Mucosa of stomach (tissue), 1 donor: ENCODE measurements around the gene L1CAM.

Experiments
- H3K27me3 ChIP-seq: one replicate; pipeline ENCODE4 v1.7.0; 2013; ENCODE audit warnings: mild to moderate bottlenecking, low read length; ENCODE audit not compliant: control insufficient read depth, insufficient read depth
- H3K36me3 ChIP-seq: one replicate; pipeline ENCODE4 v1.7.0; 2013; ENCODE audit warnings: low read length; ENCODE audit not compliant: control insufficient read depth, insufficient read depth
- H3K4me1 ChIP-seq: one replicate; pipeline ENCODE4 v1.7.0; 2013; ENCODE audit warnings: mild to moderate bottlenecking, low read length; ENCODE audit not compliant: control insufficient read depth, insufficient read depth
- H3K4me3 ChIP-seq: one replicate; pipeline ENCODE4 v1.7.0; 2013; ENCODE audit warnings: low read length
- H3K9ac ChIP-seq: one replicate; pipeline ENCODE4 v1.7.0; 2013; ENCODE audit warnings: mild to moderate bottlenecking, low read length, moderate library complexity
- H3K9me3 ChIP-seq: one replicate; pipeline ENCODE4 v1.7.0; 2013; ENCODE audit warnings: mild to moderate bottlenecking, low read length, moderate library complexity; ENCODE audit not compliant: control insufficient read depth
- donor health status: Pancreatic carcinoma.

Gene L1CAM

DNA sequence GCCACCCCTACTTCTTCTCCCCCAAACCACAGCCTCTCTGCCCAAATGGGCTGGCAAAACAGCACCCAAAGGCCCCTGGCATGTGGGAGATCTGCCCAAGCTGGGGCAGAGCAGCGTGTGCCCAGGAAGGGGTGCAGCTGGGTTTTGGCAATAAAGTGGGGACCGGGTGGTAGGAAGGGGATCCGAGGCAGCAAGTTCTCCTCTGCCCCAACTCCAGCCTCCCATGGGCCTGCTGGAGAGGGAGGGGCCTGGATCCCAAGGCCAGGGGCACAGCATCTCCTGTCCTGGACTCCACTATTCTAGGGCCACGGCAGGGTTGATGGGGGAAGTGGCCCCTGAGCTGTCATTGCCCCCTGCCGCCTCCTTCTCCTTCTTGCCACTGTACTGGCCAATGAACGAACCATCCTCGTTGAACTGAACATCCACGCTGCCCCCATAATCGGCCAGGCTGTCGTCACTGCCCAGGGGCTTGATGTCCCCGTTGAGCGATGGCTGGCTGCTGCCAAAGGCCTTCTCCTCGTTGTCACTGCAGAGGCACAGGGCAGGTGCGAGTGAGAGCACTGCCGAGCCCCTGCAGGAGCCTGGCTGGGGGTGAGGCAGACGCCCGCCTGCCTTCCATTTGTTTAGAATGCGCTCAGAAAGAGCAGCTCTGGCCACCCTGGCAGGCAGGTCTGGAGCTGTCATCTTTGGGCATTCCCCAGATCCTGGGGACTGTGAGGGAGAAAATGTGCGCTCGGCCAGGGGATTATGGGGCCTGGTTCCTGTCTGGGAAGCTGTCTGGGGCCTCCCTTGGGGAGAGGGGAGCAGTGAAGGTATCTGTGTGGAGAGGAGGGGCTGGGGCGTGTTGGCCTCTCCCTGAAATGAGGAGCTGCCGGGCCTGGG is 23.4 kb downstream of the L1CAM start:
- no peak overlapping the region for H3K4me3 ChIP-seq
- no peaks in the 10 kb centered on the region for H3K27me3 ChIP-seq
- H3K4me1 ChIP-seq, result no peaks in the 10 kb centered on the region
- H3K9ac ChIP-seq, result no peak overlapping the region
- H3K36me3 ChIP-seq, result no peaks in the 10 kb centered on the region
- no peaks in the 10 kb centered on the region for H3K9me3 ChIP-seq

DNA sequence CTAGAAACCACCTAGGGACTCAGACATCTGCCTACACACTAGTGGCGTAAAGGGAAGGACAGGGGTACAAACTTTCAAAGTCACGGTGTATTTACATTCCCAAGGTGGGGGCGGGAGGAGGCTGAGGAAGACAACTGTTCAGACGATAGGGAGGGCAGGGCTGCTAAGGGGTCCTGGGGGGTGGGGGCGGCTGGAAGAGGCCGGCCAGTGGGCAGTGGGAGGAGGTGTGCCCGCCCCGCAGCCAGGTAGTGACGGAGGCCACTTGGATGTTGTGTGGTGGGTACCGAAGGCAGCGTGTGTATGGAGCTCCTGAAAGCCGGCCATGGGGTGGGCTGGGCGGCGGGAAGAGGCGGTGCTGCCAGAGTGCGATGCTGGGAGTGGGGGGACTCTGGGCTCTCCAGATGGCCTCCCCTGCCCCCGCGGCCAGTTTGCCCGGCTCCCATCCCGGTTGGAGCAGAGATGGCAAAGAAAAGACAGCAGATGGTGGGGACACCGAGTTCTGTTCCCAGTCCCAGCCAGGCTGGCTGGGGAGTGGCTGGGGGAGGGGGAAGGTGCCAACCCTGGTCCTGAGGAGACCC is 24.2 kb downstream of the L1CAM start:
- no peak overlapping the region for H3K9ac ChIP-seq
- H3K9me3 ChIP-seq, result no peaks in the 10 kb centered on the region
- no peaks in the 10 kb centered on the region for H3K36me3 ChIP-seq
- no peaks in the 10 kb centered on the region for H3K27me3 ChIP-seq
- no peak overlapping the region for H3K4me3 ChIP-seq
- no peaks in the 10 kb centered on the region for H3K4me1 ChIP-seq

DNA sequence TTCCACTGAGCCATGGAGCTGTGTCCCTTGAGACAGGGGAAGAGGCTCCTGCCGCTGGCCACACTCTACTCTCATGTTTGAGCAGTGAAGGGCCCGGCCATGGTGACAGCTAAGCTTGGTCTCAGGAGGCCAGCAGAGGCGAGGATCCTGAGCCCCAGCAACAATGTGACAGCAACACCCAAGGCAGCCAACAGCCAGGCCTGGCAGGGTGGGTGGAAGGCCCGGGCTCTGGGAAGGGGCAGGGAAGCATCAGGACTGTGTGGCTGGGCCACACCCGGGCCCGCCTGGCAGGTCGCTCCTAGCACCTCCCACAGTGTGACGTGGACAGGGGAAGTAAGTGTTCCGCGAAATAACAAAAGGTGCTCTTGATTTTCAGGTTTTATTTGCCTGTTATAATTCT is 24.8 kb downstream of the L1CAM start:
- H3K4me1 ChIP-seq, result no peaks in the 10 kb centered on the region
- no peak overlapping the region for H3K9ac ChIP-seq
- H3K9me3 ChIP-seq, result no peaks in the 10 kb centered on the region
- H3K4me3 ChIP-seq, result no peak overlapping the region
- H3K27me3 ChIP-seq, result no peaks in the 10 kb centered on the region
- H3K36me3 ChIP-seq, result no peaks in the 10 kb centered on the region

DNA sequence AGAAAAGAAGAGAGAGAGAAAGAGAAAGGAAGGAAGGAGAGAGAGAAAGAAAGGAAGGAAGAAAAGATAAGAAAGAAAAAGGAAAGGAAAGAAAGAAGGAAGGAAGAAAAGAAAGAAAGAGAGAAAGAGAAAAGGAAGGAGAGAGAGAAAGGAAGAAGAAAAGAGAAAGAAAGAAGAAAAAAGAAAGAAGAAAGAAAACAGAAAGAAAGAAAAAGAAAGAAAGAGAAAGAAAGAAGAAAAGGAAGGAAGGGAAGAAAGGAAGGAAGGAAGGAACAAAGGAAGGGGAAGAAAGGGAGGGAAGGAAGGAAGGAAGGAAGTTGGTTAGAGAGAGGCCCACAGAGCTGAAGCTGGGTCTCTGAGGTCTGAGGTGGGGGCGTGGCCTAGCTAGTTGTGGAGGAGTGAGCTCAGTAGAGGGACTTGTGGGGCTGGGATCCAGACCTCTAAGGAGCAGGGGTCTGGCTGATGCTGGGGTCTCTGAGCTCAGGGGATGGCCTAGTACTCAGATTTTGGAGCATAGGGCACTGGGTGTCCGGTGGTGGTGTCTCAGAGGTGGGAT is 28.5 kb downstream of the L1CAM start:
- Histone ChIP-seq H3K27me3 (peaks cover 3% of the 10 kb centered on the region), H3K9me3 (no peaks in the 10 kb centered on the region), H3K9ac (no peak overlapping the region), H3K4me3 (no peak overlapping the region), H3K36me3 (no peaks in the 10 kb centered on the region), H3K4me1 (no peaks in the 10 kb centered on the region)

DNA sequence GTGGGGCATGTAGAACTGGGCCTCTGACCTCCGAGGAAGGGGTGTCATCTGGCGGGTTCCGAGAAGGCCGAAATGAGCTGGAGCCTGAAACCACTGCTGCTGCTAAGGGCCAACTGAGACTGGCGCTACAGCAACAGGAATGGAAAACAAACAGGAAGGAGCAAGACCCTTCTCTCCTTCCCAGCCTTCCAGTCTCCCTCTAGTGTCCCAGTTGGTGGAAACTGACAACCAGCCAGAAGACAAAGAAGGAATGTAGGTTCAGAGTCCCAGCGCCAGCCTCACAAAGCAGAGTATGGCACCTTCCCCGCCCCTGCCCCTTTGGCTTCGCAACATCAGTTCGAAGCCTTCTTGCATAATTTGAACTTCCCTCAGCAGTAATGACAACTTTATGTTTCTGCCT is 31.3 kb downstream of the L1CAM start:
- Histone ChIP-seq H3K36me3 (no peaks in the 10 kb centered on the region), H3K4me3 (no peak overlapping the region), H3K4me1 (no peaks in the 10 kb centered on the region), H3K27me3 (peaks cover 3% of the 10 kb centered on the region), H3K9ac (no peak overlapping the region), H3K9me3 (no peaks in the 10 kb centered on the region)

DNA sequence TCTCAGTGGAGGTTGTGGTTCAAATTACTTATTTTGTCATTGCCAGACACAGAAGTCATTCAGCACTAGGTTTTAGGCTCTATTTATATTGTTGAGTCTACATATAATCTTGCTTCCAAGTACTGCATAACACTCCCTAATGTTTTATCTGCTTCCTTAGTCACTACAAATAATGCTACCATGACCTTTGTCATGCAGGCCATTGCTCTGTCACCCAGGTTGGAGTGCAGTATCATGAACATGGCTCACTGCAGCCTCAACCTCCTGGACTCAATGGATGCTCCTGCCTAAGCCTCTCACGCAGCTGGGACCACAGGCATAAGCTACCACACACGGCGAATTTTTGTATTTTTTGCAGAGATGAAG is 32.1 kb downstream of the L1CAM start:
- Histone ChIP-seq H3K4me3 (no peak overlapping the region), H3K9ac (no peak overlapping the region), H3K27me3 (peaks cover 3% of the 10 kb centered on the region)

DNA sequence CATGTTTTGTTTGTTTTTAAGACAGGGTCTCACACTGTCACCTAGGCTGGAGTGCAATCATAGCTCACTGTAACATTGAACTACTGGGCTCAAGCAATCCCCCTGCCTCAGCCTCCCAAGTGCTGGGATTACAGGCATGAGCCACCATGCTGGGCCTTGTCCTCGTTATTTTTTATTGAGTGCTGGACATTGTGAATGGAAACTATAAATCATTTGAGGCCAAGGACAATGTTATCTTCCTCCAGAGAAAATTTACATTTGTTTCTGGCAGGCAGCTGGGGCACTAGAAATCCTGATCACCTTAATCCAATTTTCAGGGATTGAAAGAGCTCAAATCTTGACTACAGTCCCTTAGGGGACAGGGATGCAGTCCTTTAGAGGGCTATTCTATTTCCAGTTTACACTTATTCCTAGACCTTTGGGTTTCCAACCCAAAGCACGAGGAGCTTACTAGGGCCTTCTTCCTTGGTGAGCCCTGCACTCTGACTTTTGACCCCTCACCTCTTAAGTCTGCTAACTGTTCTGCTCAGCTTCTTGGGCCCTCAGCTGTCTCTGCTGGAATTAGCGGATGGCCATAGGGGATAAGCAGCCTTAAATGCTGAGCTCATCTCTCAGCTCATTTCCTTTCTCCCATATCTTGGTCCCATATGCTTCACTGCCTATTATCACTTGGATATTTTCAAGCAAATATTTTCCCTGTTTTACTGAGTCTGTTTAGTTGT is 32.6 kb downstream of the L1CAM start:
- H3K4me1 ChIP-seq, result no peaks in the 10 kb centered on the region
- no peak overlapping the region for H3K4me3 ChIP-seq
- H3K36me3 ChIP-seq, result no peaks in the 10 kb centered on the region
- H3K27me3 ChIP-seq, result peaks cover 3% of the 10 kb centered on the region
- H3K9me3 ChIP-seq, result no peaks in the 10 kb centered on the region
- H3K9ac ChIP-seq, result no peak overlapping the region

More for the DNA sequence above, 32.1 kb downstream of the L1CAM start:
- no peaks in the 10 kb centered on the region for H3K4me1 ChIP-seq
- no peaks in the 10 kb centered on the region for H3K9me3 ChIP-seq
- H3K36me3 ChIP-seq, result no peaks in the 10 kb centered on the region

DNA sequence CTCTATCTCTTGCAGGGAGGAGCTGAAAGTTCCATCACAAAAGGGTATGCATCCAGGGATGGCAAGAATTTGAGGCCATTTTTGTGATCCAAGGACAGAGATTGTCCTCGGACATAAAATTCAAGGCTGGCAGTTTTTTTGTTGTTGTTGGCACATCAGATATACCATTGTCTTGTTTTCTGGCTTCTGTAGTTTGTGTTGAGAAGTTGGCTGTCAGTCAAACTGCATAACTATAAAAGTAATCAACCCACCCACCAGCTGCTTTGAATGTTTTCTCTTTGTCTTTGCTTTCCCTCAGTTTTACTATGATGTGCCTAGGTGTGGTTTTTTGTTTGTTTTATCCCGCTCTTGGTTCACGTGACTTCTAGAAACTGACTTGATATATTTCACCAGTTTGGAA is 34.0 kb downstream of the L1CAM start:
- H3K27me3 ChIP-seq, result peaks cover 3% of the 10 kb centered on the region
- H3K36me3 ChIP-seq, result no peaks in the 10 kb centered on the region
- no peaks in the 10 kb centered on the region for H3K4me1 ChIP-seq
- no peak overlapping the region for H3K9ac ChIP-seq
- H3K9me3 ChIP-seq, result no peaks in the 10 kb centered on the region
- H3K4me3 ChIP-seq, result no peak overlapping the region

DNA sequence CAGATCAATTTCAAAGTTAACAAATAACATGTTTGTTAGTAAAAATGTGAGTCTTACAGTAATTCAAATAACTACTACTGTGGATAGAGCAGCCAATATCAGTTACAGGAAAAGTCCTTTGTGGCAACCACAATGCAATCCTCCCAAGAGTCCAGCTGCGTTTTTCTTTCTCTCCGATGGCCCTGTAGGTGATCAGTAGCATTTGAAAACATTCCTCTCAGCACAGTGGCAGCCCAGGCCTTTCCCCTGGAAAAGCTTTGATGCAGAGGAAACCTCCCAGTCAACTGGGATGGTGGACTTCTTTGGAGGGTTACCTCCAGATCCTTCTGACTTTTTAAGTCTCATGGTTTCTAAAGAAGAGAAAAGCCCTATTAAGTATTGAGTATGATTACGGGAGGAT is 37.6 kb downstream of the L1CAM start:
- H3K4me3 ChIP-seq, result no peak overlapping the region
- no peak overlapping the region for H3K9ac ChIP-seq
- H3K27me3 ChIP-seq, result no peaks in the 10 kb centered on the region

DNA sequence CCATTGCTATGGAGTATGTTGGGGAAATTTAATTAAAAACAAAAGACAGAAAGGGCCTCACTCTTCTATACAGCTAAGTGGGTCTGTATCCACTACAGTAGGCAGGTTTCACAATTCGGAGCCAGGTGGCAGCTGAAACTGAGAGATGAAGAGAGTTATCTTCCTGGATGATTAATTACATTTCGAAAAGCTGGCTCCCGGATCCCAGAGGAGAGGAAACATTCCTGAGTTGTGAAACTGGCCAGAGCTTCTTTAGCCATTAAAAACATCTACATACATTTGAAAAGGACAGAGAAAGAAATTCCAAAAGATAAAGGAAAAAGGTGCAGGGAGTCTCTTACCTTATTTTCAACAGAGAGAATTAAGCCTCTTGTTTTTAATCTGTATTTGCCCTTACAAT is 40.1 kb downstream of the L1CAM start:
- Histone ChIP-seq H3K36me3 (no peaks in the 10 kb centered on the region), H3K4me1 (no peaks in the 10 kb centered on the region), H3K4me3 (no peak overlapping the region), H3K9me3 (no peaks in the 10 kb centered on the region), H3K9ac (no peak overlapping the region), H3K27me3 (no peaks in the 10 kb centered on the region)

More for the DNA sequence above, 37.6 kb downstream of the L1CAM start:
- Histone ChIP-seq H3K9me3 (no peaks in the 10 kb centered on the region), H3K36me3 (no peaks in the 10 kb centered on the region), H3K4me1 (no peaks in the 10 kb centered on the region)

DNA sequence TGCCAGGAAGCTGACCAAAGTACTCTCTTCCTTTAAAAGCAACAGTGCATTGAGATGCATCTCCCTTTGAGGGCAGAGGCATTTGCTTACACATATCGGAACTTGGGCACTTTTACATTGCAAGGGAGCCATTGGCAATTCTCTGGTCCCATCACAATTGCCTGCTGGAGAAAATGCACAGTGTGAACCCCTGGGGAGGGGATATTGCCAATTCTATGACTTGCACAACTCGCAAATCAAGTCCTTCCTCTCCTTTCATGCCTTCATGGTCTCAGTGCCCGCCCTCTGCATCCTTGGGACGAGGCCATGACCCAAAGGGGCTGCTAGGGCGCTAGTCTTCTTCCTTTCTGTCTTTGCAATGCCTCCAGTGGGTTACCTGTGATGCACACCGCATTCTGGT is 40.8 kb downstream of the L1CAM start:
- Histone ChIP-seq H3K9me3 (no peaks in the 10 kb centered on the region), H3K4me1 (no peaks in the 10 kb centered on the region), H3K27me3 (no peaks in the 10 kb centered on the region), H3K9ac (no peak overlapping the region), H3K36me3 (no peaks in the 10 kb centered on the region), H3K4me3 (no peak overlapping the region)

DNA sequence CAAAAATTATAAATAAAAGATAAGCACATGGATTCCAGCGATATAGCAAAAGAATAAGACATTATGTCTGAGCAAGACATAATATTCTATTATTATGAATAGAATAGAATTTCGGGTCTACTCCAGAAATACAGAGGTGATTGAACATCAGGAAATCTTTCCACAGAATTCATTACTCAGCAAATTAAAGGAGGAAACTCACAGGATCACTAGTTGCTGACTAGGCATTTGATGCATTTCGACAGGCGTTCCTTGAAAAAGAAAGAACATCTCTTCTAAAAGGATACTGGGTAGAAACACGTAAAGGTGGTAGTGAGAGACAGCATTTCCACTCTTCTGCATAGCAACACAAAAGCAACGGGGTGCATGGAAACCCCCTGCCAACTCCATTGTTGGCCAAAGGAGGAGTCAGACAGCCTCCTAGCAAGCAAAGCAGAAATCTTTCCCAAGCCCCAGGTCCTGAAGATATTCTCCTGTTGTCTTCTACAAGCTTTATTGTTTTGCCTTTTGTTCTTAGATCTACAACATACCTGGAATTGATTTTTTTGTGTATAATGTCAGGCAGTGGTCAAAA is 41.4 kb downstream of the L1CAM start:
- no peaks in the 10 kb centered on the region for H3K36me3 ChIP-seq
- H3K4me1 ChIP-seq, result no peaks in the 10 kb centered on the region
- no peak overlapping the region for H3K9ac ChIP-seq
- H3K9me3 ChIP-seq, result no peaks in the 10 kb centered on the region
- H3K4me3 ChIP-seq, result no peak overlapping the region
- no peaks in the 10 kb centered on the region for H3K27me3 ChIP-seq
